Transverse colon (tissue), 4 donors: ENCODE results near the gene HDAC4. TPM values are rescaled to one million over a fixed set of nuclear protein-coding genes. Genes with fewer than 3 reads are reported as not detected.
"Not testable (repeated sequence)": the region's sequence is repeated elsewhere in the genome, so short reads cannot be mapped to it uniquely, and the experiment has no call there.

Source experiments
- DNase-seq: peaks from one replicate; pipeline ENCODE4 v3.0.0-alpha.2; 2019
- H3K27ac ChIP-seq, 4 donors: fragments of 200-600 bp; sonication (generic); 2 replicates each; pipeline ENCODE4 v1.5.1; 2016 to 2018; ENCODE audit warnings: inconsistent platforms in 4 of 4
- H3K27me3 ChIP-seq: fragments of 200-600 bp; sonication (generic); 2 replicates; pipeline ENCODE4 v1.5.1; 2017; ENCODE audit warnings: inconsistent platforms
- H3K36me3 ChIP-seq, 4 donors: fragments of 200-600 bp; sonication (generic); 2 replicates each; pipeline ENCODE4 v1.5.1; 2017 to 2019; ENCODE audit warnings: inconsistent platforms in 4 of 4
- H3K4me1 ChIP-seq, 4 donors: fragments of 200-600 bp; sonication (generic); 2 replicates each; pipeline ENCODE4 v1.5.1; 2017 to 2020; ENCODE audit warnings: inconsistent platforms in 4 of 4
- H3K4me3 ChIP-seq, 4 donors: fragments of 200-600 bp; sonication (generic); 1 replicate in 1 of 4; 2 replicates in 3 of 4; pipeline versions ENCODE4 v1.5.1 to v1.6.1; 2017 to 2019; ENCODE audit warnings: inconsistent platforms in 4 of 4
- H3K9me3 ChIP-seq, 2 donors: fragments of 200-600 bp; sonication (generic); 2 replicates each; pipeline ENCODE4 v1.5.1; 2017 to 2019; ENCODE audit warnings: inconsistent platforms in 2 of 2
- EP300 ChIP-seq: sonication (generic); formaldehyde crosslinking; IDR thresholded peaks from one replicate; pipeline ENCODE4 v1.6.1; 2017; ENCODE audit warnings: antibody characterized with exemption, low read depth
- POLR2A ChIP-seq: fragments of 450-650 bp; IDR thresholded peaks from one replicate; pipeline ENCODE4 v1.6.1; 2016; ENCODE audit warnings: antibody characterized with exemption, mild to moderate bottlenecking, moderate library complexity
- POLR2AphosphoS5 ChIP-seq, 3 donors: sonication (generic); formaldehyde crosslinking; IDR thresholded peaks; one replicate each; pipeline ENCODE4 v1.6.1; 2016; ENCODE audit warnings: antibody characterized with exemption in 3 of 3
- WGBS, 2 donors: methylation state at CpG; one replicate each; pipeline ENCODE4 v1.1.5; 2018; ENCODE audit warnings: low coverage in 1 of 2; 5-methylcytosine and 5-hydroxymethylcytosine counted together
- in situ Hi-C, 4 donors: fragments of 200-750 bp; cut with MboI; loops; one replicate each; pipeline versions ENCODE4 v1.15.0 to v1.15.1; 2017; ENCODE audit warnings: low sequenced_read_pairs in 3 of 4, low pct_ligation_motif_present in 1 of 4, low pct_unique_long_range_greater_than_20kb in 1 of 4
- intact Hi-C: fragments of 100-400 bp; cut with DNase I; formaldehyde crosslinking; loops from one replicate; pipeline ENCODE4 v1.15.1; 2023; ENCODE audit warnings: low total_unique reads
- total RNA-seq, 4 donors: library from RNA; depleted of rRNA; stranded (reverse); fragments of >200 nt; gene quantifications; one replicate each; pipeline ENCODE4 v1.1.0, GENCODE V29; 2016
- TF ChIP-seq, protein P1 (sequence below), 5 experiments: fragments of 200-600 bp in 3 of 5; fragments of 450-650 bp in 2 of 5; sonication (generic) in 3 of 5; IDR thresholded peaks; 1 replicate in 2 of 5; 2 replicates in 3 of 5; pipeline ENCODE4 v1.5.1; 2016 to 2017; ENCODE audit warnings: antibody characterized with exemption in 5 of 5, inconsistent platforms in 3 of 5, mild to moderate bottlenecking in 2 of 5, moderate library complexity in 1 of 5

The HDAC4 gene
- total RNA-seq: 100 to 1,000 TPM in 2 of 4 donors, 10 to 100 TPM in 2; 33.9 to 192 (median 112) TPM

- Histone ChIP-seq H3K36me3 (no peaks in the 10 kb centered on the region), H3K27ac (peak within 1 kb of the TSS; percentile 96 to 98 (median 96)), H3K9me3 (no peaks in the 10 kb centered on the region), H3K4me3 (peak within 1 kb of the TSS; percentile 69 to 82 (median 76)), H3K27me3 (no peaks in the 10 kb centered on the region), H3K4me1 (peaks cover 0 to 23% (median 15%) of the 10 kb centered on the region in 4 donors)
- in situ Hi-C loops: loop anchor here in 1 of 4 donors (25.0 kb wide), 1 partner anchor 587 kb away; no protein-coding TSS in a partner anchor
- WGBS, 2 donors: 1% methylated on average over 38 of the region's 78 CpGs; no CpG with 5 or more reads in 1 of the 2 donors
- intact Hi-C loops: loop anchor here (10.0 kb wide), 1 partner anchor 296 kb away; no protein-coding TSS in a partner anchor
- TF ChIP-seq EP300: no peak
- peak in 2 of 3 donors; percentile 59 to 80 for TF ChIP-seq POLR2AphosphoS5 (IDR thresholded peaks at IDR 0.05)
- no peak for TF ChIP-seq POLR2A
- DNase-seq: no peak
These were observed at the start of gene HDAC4 for GRCh38 chr2:239400596-239401066. Gene HDAC4 (minus strand): TSS chr2:239401020. CDS start chr2:239352699, 48,321 bp downstream.

GRCh38 chr2:239449468-239449867 lies 48.6 kb upstream of the HDAC4 start:
- H3K4me1 ChIP-seq, H3K27me3 ChIP-seq, H3K36me3 ChIP-seq, H3K27ac ChIP-seq, H3K9me3 ChIP-seq, DNase-seq, in situ Hi-C loops, H3K4me3 ChIP-seq, intact Hi-C loops: not testable (repeated sequence)
- 95% methylated on average over 30 of the region's 32 CpGs; no CpG with 5 or more reads in 1 of the 2 donors for WGBS, 2 donors

- Histone ChIP-seq H3K9me3 (no peaks in the 10 kb centered on the region), H3K4me1 (peaks cover 0 to 11% (median 0%) of the 10 kb centered on the region in 4 donors), H3K27me3 (peaks cover 8% of the 10 kb centered on the region), H3K36me3 (no peaks in the 10 kb centered on the region), H3K27ac (no peak overlapping the region), H3K4me3 (no peak overlapping the region)
- WGBS, 2 donors: 51 to 66% methylated on average over 3 to 6 of the region's 6 CpGs
- in situ Hi-C loops: no loop called here
- intact Hi-C loops: no loop called here
- TF ChIP-seq POLR2A (no peak), EP300 (no peak), POLR2AphosphoS5 (IDR thresholded peaks at IDR 0.05) (no peak)
- DNase-seq: no peak
These were observed 45.1 kb upstream of the HDAC4 start for GRCh38 chr2:239445771-239446524.

DNA sequence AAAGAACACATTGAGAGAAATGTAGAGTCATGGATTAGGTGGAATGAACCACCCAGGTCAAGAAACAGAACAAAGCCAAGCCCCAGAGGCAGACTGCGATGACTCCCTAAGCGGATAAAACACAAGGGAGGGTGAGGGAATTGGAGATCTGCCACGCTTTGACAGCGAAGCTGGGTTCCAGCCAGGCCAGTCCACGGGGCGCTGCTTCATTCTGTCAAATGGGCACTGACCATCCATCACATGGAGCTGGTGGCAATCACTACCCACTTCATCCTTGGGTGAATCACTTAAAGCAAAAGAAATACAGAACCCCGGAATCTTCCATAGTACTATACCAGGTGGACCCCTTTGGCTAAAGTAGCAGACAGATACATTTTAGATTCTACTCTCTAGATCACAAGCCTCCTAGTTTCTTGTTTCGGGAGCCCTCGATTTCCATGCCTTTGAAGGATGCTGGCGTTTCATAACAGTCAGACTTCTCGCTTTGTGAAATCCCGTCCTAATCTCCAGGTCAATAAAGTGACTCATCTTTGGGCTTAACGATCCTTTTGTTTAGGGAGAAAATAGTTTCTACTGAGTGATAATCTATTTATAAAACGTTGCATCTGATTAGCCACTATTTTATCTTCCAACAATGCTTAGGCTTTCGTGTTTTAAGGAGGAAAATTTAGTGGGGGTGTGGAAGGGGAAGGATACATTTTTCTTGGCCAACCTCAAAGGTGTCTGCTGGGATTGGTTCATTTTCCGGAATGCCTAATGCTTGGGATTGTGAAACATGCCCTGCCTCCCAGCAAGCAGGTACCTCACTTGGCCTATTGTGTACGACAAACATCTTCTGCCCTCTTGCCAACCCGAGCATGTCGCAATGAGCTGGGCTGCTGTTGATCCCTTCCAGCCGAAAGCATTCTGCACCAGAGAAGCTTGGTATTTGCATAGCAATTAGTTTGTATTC lies 44.1 kb upstream of the HDAC4 start:
- DNase-seq: no peak
- Histone ChIP-seq H3K4me1 (peaks cover 0 to 19% (median 2%) of the 10 kb centered on the region in 4 donors), H3K27ac (no peak overlapping the region), H3K4me3 (no peak overlapping the region), H3K36me3 (no peaks in the 10 kb centered on the region), H3K27me3 (peaks cover 13% of the 10 kb centered on the region), H3K9me3 (no peaks in the 10 kb centered on the region)
- no peak for TF ChIP-seq POLR2AphosphoS5 (IDR thresholded peaks at IDR 0.05)
- no peak for TF ChIP-seq EP300
- TF ChIP-seq, protein P1, sequence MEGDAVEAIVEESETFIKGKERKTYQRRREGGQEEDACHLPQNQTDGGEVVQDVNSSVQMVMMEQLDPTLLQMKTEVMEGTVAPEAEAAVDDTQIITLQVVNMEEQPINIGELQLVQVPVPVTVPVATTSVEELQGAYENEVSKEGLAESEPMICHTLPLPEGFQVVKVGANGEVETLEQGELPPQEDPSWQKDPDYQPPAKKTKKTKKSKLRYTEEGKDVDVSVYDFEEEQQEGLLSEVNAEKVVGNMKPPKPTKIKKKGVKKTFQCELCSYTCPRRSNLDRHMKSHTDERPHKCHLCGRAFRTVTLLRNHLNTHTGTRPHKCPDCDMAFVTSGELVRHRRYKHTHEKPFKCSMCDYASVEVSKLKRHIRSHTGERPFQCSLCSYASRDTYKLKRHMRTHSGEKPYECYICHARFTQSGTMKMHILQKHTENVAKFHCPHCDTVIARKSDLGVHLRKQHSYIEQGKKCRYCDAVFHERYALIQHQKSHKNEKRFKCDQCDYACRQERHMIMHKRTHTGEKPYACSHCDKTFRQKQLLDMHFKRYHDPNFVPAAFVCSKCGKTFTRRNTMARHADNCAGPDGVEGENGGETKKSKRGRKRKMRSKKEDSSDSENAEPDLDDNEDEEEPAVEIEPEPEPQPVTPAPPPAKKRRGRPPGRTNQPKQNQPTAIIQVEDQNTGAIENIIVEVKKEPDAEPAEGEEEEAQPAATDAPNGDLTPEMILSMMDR (IDR thresholded peaks at IDR 0.05): no peak
- TF ChIP-seq POLR2A: no peak
- 56 to 72% methylated on average over 15 to 20 of the region's 20 CpGs for WGBS, 2 donors
- intact Hi-C loops (no loop called here), in situ Hi-C loops (no loop called here)

DNA sequence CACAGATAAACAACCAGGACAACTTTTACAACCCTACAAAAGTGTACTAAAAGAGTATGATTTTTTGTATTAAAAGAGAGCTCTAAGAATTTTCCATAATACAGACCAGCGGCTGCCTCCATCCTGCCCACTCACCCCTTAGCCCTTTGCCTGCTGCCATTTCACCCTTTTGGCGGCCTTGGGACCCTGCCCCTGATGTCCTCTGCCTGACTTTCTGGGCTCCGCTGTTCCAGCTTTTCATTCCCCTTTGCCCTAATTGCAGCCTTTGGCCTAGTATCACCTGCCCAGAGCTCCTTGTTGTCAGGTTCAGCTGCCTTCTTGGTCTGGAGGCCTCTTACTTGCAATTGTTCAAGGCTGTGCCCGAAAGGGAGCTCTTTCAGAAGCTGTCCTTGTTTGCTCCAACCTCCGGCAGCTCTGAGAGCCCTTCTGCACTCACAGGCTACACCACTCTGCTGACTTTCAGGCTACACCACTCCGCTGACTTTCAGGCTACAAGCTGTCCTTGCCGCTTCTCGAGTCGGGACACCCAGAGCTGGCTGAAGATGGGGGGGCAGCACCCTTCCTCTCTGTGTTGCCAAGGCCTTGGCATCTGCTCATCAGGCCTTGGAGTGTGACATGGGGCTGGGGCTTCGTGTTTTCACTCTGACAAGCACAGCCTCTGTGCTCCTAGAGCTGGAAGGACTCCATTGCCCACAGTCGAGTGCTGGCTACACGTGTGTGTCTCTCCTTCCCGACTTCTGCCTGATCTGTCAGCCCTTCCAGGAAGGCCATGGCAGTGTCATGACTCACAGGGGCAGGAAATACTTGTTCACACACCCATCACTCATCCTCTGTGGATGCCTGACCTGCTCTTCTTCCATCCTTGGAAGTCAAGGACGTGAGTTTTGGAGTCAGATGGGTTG lies 43.1 kb upstream of the HDAC4 start:
- Histone ChIP-seq H3K27ac (no peak overlapping the region), H3K4me1 (peaks cover 0 to 19% (median 2%) of the 10 kb centered on the region in 4 donors), H3K4me3 (no peak overlapping the region), H3K36me3 (no peaks in the 10 kb centered on the region), H3K9me3 (no peaks in the 10 kb centered on the region), H3K27me3 (peaks cover 19% of the 10 kb centered on the region)
- TF ChIP-seq, protein P1 (IDR thresholded peaks at IDR 0.05): no peak
- TF ChIP-seq POLR2A: no peak
- TF ChIP-seq EP300: no peak
- TF ChIP-seq POLR2AphosphoS5 (IDR thresholded peaks at IDR 0.05): no peak
- in situ Hi-C loops: no loop called here
- intact Hi-C loops: no loop called here
- 87 to 89% methylated on average over 4 to 13 of the region's 14 CpGs for WGBS, 2 donors
- no peak for DNase-seq
